ENCODE data around the gene GON4L.

The GON4L gene

GRCh38 chr1:155856975-155857930, at the start of gene GON4L:
GON4L (minus strand) TSS chr1:155857214; CDS start chr1:155853780, 3,434 bp downstream.
- TF ChIP-seq GATA3 (IDR thresholded peaks at IDR 0.05; ENCODE audit: low read depth, low read length) (no peak), GATA2 (IDR thresholded peaks at IDR 0.05; ENCODE audit: low read depth, low read length) (no peak)

GRCh38 chr1:155904261-155904660, 47.2 kb upstream of the GON4L start:
- no peak for TF ChIP-seq GATA3 (IDR thresholded peaks at IDR 0.05; ENCODE audit: low read depth, low read length)
- no peak for TF ChIP-seq GATA2 (IDR thresholded peaks at IDR 0.05; ENCODE audit: low read depth, low read length)

GRCh38 chr1:155900161-155900560, 43.1 kb upstream of the GON4L start:
- no peak for TF ChIP-seq GATA2 (IDR thresholded peaks at IDR 0.05; ENCODE audit: low read depth, low read length)

- no peak for TF ChIP-seq GATA3 (IDR thresholded peaks at IDR 0.05; ENCODE audit: low read depth, low read length)
- no peak for TF ChIP-seq GATA2 (IDR thresholded peaks at IDR 0.05; ENCODE audit: low read depth, low read length)
Observed at GRCh38 chr1:155899683-155900082, 42.7 kb upstream of the GON4L start.

GRCh38 chr1:155898888-155899287, 41.9 kb upstream of the GON4L start:
- TF ChIP-seq GATA2 (IDR thresholded peaks at IDR 0.05; ENCODE audit: low read depth, low read length) (no peak), GATA3 (IDR thresholded peaks at IDR 0.05; ENCODE audit: low read depth, low read length) (no peak)

GRCh38 chr1:155897746-155898145, 40.7 kb upstream of the GON4L start:
- no peak for TF ChIP-seq GATA2 (IDR thresholded peaks at IDR 0.05; ENCODE audit: low read depth, low read length)
- TF ChIP-seq GATA3 (IDR thresholded peaks at IDR 0.05; ENCODE audit: low read depth, low read length), result no peak

- TF ChIP-seq GATA2 (IDR thresholded peaks at IDR 0.05; ENCODE audit: low read depth, low read length) (no peak), GATA3 (IDR thresholded peaks at IDR 0.05; ENCODE audit: low read depth, low read length) (no peak)
Observed at GRCh38 chr1:155893389-155894142, 36.6 kb upstream of the GON4L start.

GRCh38 chr1:155892796-155893195, 35.8 kb upstream of the GON4L start:
- no peak for TF ChIP-seq GATA2 (IDR thresholded peaks at IDR 0.05; ENCODE audit: low read depth, low read length)
- TF ChIP-seq GATA3 (IDR thresholded peaks at IDR 0.05; ENCODE audit: low read depth, low read length), result no peak

- no peak for TF ChIP-seq GATA2 (IDR thresholded peaks at IDR 0.05; ENCODE audit: low read depth, low read length)
- TF ChIP-seq GATA3 (IDR thresholded peaks at IDR 0.05; ENCODE audit: low read depth, low read length), result no peak
Observed at GRCh38 chr1:155890251-155890650, 33.2 kb upstream of the GON4L start.

GRCh38 chr1:155889566-155889965, 32.6 kb upstream of the GON4L start:
- TF ChIP-seq GATA3 (IDR thresholded peaks at IDR 0.05; ENCODE audit: low read depth, low read length) (no peak), GATA2 (IDR thresholded peaks at IDR 0.05; ENCODE audit: low read depth, low read length) (no peak)

GRCh38 chr1:155888481-155888880, 31.5 kb upstream of the GON4L start:
- no peak for TF ChIP-seq GATA2 (IDR thresholded peaks at IDR 0.05; ENCODE audit: low read depth, low read length)
- no peak for TF ChIP-seq GATA3 (IDR thresholded peaks at IDR 0.05; ENCODE audit: low read depth, low read length)

- TF ChIP-seq GATA2 (IDR thresholded peaks at IDR 0.05; ENCODE audit: low read depth, low read length) (no peak), GATA3 (IDR thresholded peaks at IDR 0.05; ENCODE audit: low read depth, low read length) (no peak)
Observed at GRCh38 chr1:155884982-155885381, 28.0 kb upstream of the GON4L start.

GRCh38 chr1:155884031-155884960, 27.3 kb upstream of the GON4L start:
- TF ChIP-seq GATA3 (IDR thresholded peaks at IDR 0.05; ENCODE audit: low read depth, low read length) (no peak), GATA2 (IDR thresholded peaks at IDR 0.05; ENCODE audit: low read depth, low read length) (peak; percentile 41; the same call in 1 of the 2 replicates)

- TF ChIP-seq GATA3 (IDR thresholded peaks at IDR 0.05; ENCODE audit: low read depth, low read length) (no peak), GATA2 (IDR thresholded peaks at IDR 0.05; ENCODE audit: low read depth, low read length) (no peak)
Observed at GRCh38 chr1:155882766-155883165, 25.8 kb upstream of the GON4L start.
